Epidermal melanocyte (primary cell): ENCODE results near the gene FAM117A.
A peak's percentile ranks its signal among the peaks of the same experiment; 100 is the strongest.
"Not testable (repeated sequence)": the region's sequence is repeated elsewhere in the genome, so short reads cannot be mapped to it uniquely, and the experiment has no call there.

Source experiments
- DNase-seq: peaks from one replicate; pipeline ENCODE4 v3.0.0; 2011; ENCODE audit warnings: low spot score; ENCODE audit not compliant: insufficient read length

Gene FAM117A

GRCh38 chr17:49680314-49680713 lies 83.6 kb downstream of the FAM117A start:
- no peak for DNase-seq

GRCh38 chr17:49677933-49678847 lies 85.7 kb downstream of the FAM117A start, which contains the start of gene SPOP:
SPOP (minus strand) TSS chr17:49678097; CDS start chr17:49622810, 55,287 bp downstream.
- peak; percentile 90 for DNase-seq

GRCh38 chr17:49677134-49677932 lies 86.6 kb downstream of the FAM117A start:
- DNase-seq = peak; percentile 86

- DNase-seq = no peak
Measured at GRCh38 chr17:49676276-49676868, 87.6 kb downstream of the FAM117A start.

- no peak for DNase-seq
Measured at GRCh38 chr17:49674507-49674906, 89.4 kb downstream of the FAM117A start.

- DNase-seq = not testable (repeated sequence)
Measured at GRCh38 chr17:49673679-49674078, 90.3 kb downstream of the FAM117A start.

GRCh38 chr17:49670641-49671040 lies 93.3 kb downstream of the FAM117A start:
- DNase-seq = no peak

GRCh38 chr17:49670002-49670401 lies 93.9 kb downstream of the FAM117A start:
- DNase-seq = no peak

- no peak for DNase-seq
Measured at GRCh38 chr17:49667854-49668253, 96.1 kb downstream of the FAM117A start.

- DNase-seq = no peak
Measured at GRCh38 chr17:49664706-49665211, 99.2 kb downstream of the FAM117A start.
